Panc1 (cell line): Measurements from ENCODE around the gene PRKG1. TPM values are rescaled to one million over a fixed set of nuclear protein-coding genes. Genes with fewer than 3 reads are reported as not detected.

Source experiments
- ATAC-seq: fragments of 200-7000 bp; cut with Tn5 transposase; 2 replicates; pipeline ENCODE4 v1.9.1; 2020; ENCODE audit warnings: mild to moderate bottlenecking, moderate library complexity
- BruUV-seq: library from RNA; stranded (reverse); fragments of 400-500 nt; replicated peaks from 2 replicates; lab custom pipeline; 2021; lab: Mats Ljungman, UMichigan
- CTCF ChIA-PET: fragments of 300-600 bp; sonication (Branson Sonifier 250); formaldehyde crosslinking; loops from one replicate; lab custom pipeline; 2022; ENCODE audit warnings: antibody characterized with exemption; lab: Charles Lee
- POLR2A ChIA-PET: fragments of 300-600 bp; sonication (Branson Sonifier 250); formaldehyde crosslinking; loops from one replicate; lab custom pipeline; 2022; ENCODE audit warnings: antibody characterized with exemption; lab: Charles Lee
- DNase-seq: peaks from one replicate; pipeline ENCODE4 v3.0.0-alpha.2; 2010; ENCODE audit warnings: low read depth, low spot score
- H3K27ac ChIP-seq: 2 replicates; pipeline ENCODE4 v1.5.1; 2011; ENCODE audit warnings: mild to moderate bottlenecking, low read length, inconsistent platforms
- H3K27me3 ChIP-seq: fragments of 200-500 bp; sonication (Bioruptor generic); 2 replicates; pipeline ENCODE4 v1.6.0; 2014; ENCODE audit warnings: low read length, inconsistent platforms; ENCODE audit not compliant: control insufficient read depth, insufficient read depth
- H3K36me3 ChIP-seq: fragments of 200-500 bp; sonication (Bioruptor generic); 2 replicates; pipeline ENCODE4 v1.5.1; 2014; ENCODE audit warnings: inconsistent platforms, mild to moderate bottlenecking, low read length, moderate library complexity; ENCODE audit not compliant: control insufficient read depth, insufficient read depth
- H3K4me1 ChIP-seq: 2 replicates; pipeline ENCODE4 v1.5.1; 2011; ENCODE audit warnings: inconsistent platforms, mild to moderate bottlenecking, low read length, moderate library complexity; ENCODE audit not compliant: control insufficient read depth, insufficient read depth
- H3K4me3 ChIP-seq, 2 experiments: 2 replicates each; pipeline ENCODE4 v1.5.1; 2011 to 2012; ENCODE audit warnings: low read depth in 2 of 2, low read length in 2 of 2, mild to moderate bottlenecking in 2 of 2, inconsistent platforms in 1 of 2, moderate library complexity in 1 of 2
- H3K9me3 ChIP-seq: fragments of 200-500 bp; sonication (Bioruptor generic); 2 replicates; pipeline ENCODE4 v1.5.1; 2014; ENCODE audit warnings: low read depth, mild to moderate bottlenecking, inconsistent platforms, low read length, moderate library complexity; ENCODE audit not compliant: control insufficient read depth, insufficient read depth
- POLR2AphosphoS5 ChIP-seq: IDR thresholded peaks from 2 replicates; pipeline ENCODE4 v1.6.1; 2012; ENCODE audit warnings: mild to moderate bottlenecking, low read depth, low read length, moderate library complexity
- SIN3A ChIP-seq: IDR thresholded peaks from 2 replicates; pipeline ENCODE4 v1.6.1; 2012; ENCODE audit warnings: low read depth, mild to moderate bottlenecking, low read length, moderate library complexity, borderline replicate concordance; ENCODE audit not compliant: insufficient read depth
- TCF7L2 ChIP-seq: IDR thresholded peaks from 2 replicates; pipeline ENCODE4 v1.6.1; 2011; ENCODE audit warnings: mild to moderate bottlenecking, low read depth, low read length, inconsistent platforms
- in situ Hi-C: cut with HindIII; loops from 2 replicates; pipeline ENCODE4 v1.10.0; 2016; ENCODE audit warnings: low sequenced_read_pairs, low pct_unique_long_range_greater_than_20kb
- intact Hi-C: fragments of 100-400 bp; cut with micrococcal nuclease; formaldehyde crosslinking; loops from one replicate; pipeline ENCODE4 v1.10.0; 2022; ENCODE audit not compliant: unreplicated experiment
- total RNA-seq: library from RNA; stranded (reverse); gene quantifications from one replicate; pipeline ENCODE4 v1.2.1, GENCODE V29; 2021; ENCODE audit not compliant: unreplicated experiment
- TF ChIP-seq, protein P1 (sequence below): fragments of 450-650 bp; IDR thresholded peaks from 2 replicates; pipeline ENCODE4 v1.5.1; 2017; ENCODE audit warnings: mild to moderate bottlenecking
- TF ChIP-seq, protein P2 (sequence below), 2 experiments: IDR thresholded peaks; 2 replicates each; pipeline ENCODE4 v1.6.1; 2011 to 2012; ENCODE audit warnings: low read depth in 2 of 2, control low read depth in 1 of 2, low read length in 1 of 2, mild to moderate bottlenecking in 1 of 2, moderate library complexity in 1 of 2; ENCODE audit not compliant: insufficient read depth in 1 of 2

PRKG1 gene
- total RNA-seq, 1 experiment from 2014 or later, result 0.92 TPM

DNA sequence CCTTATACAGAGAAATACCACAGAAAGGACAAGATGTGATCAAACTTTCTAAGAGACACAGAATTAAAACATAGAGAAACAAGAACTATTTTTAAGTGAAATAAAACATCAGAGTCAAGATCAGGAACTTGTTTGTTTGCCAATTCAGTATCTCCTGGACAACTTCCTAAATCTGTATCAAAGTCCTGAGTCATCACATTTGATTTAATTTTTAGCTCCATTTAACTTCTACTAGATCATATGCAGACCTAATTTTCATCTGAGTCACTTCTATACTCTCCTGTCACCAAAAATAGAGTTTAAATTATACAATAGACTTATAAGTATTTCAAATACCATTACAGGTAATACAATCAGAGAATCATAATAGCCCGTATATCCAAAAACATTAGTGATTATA lies 268.1 kb downstream of the PRKG1 start:
- H3K27me3 ChIP-seq, result no peaks in the 10 kb centered on the region
- H3K9me3 ChIP-seq, result no peaks in the 10 kb centered on the region
- DNase-seq (no peak), ATAC-seq (no peak)
- H3K27ac ChIP-seq, result no peak overlapping the region
- H3K4me3 ChIP-seq, result no peak overlapping the region
- intact Hi-C loops (no loop called here), in situ Hi-C loops (no loop called here)
- no TSS peak for BruUV-seq
- H3K4me1 ChIP-seq, result no peaks in the 10 kb centered on the region
- POLR2A ChIA-PET, result no interaction called here
- H3K36me3 ChIP-seq, result no peaks in the 10 kb centered on the region
- CTCF ChIA-PET, result no interaction called here
- TF ChIP-seq TCF7L2, result no peak
- no peak for TF ChIP-seq SIN3A
- TF ChIP-seq, protein P1, sequence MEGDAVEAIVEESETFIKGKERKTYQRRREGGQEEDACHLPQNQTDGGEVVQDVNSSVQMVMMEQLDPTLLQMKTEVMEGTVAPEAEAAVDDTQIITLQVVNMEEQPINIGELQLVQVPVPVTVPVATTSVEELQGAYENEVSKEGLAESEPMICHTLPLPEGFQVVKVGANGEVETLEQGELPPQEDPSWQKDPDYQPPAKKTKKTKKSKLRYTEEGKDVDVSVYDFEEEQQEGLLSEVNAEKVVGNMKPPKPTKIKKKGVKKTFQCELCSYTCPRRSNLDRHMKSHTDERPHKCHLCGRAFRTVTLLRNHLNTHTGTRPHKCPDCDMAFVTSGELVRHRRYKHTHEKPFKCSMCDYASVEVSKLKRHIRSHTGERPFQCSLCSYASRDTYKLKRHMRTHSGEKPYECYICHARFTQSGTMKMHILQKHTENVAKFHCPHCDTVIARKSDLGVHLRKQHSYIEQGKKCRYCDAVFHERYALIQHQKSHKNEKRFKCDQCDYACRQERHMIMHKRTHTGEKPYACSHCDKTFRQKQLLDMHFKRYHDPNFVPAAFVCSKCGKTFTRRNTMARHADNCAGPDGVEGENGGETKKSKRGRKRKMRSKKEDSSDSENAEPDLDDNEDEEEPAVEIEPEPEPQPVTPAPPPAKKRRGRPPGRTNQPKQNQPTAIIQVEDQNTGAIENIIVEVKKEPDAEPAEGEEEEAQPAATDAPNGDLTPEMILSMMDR, result no peak
- TF ChIP-seq, protein P2, sequence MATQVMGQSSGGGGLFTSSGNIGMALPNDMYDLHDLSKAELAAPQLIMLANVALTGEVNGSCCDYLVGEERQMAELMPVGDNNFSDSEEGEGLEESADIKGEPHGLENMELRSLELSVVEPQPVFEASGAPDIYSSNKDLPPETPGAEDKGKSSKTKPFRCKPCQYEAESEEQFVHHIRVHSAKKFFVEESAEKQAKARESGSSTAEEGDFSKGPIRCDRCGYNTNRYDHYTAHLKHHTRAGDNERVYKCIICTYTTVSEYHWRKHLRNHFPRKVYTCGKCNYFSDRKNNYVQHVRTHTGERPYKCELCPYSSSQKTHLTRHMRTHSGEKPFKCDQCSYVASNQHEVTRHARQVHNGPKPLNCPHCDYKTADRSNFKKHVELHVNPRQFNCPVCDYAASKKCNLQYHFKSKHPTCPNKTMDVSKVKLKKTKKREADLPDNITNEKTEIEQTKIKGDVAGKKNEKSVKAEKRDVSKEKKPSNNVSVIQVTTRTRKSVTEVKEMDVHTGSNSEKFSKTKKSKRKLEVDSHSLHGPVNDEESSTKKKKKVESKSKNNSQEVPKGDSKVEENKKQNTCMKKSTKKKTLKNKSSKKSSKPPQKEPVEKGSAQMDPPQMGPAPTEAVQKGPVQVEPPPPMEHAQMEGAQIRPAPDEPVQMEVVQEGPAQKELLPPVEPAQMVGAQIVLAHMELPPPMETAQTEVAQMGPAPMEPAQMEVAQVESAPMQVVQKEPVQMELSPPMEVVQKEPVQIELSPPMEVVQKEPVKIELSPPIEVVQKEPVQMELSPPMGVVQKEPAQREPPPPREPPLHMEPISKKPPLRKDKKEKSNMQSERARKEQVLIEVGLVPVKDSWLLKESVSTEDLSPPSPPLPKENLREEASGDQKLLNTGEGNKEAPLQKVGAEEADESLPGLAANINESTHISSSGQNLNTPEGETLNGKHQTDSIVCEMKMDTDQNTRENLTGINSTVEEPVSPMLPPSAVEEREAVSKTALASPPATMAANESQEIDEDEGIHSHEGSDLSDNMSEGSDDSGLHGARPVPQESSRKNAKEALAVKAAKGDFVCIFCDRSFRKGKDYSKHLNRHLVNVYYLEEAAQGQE (IDR thresholded peaks at IDR 0.05; ENCODE audit: insufficient read depth in 1 of 2, low read depth in 2 of 2, low read length in 1 of 2), result no peak
- no peak for TF ChIP-seq POLR2AphosphoS5

GRCh38 chr10:51343391-51343790 lies 269.1 kb downstream of the PRKG1 start:
- BruUV-seq, result no TSS peak
- CTCF ChIA-PET, result no interaction called here
- no peak for ATAC-seq

More at GRCh38 chr10:51343391-51343790, 269.1 kb downstream of the PRKG1 start:
- intact Hi-C loops, result no loop called here
- Histone ChIP-seq H3K27me3 (no peaks in the 10 kb centered on the region), H3K27ac (no peak overlapping the region), H3K9me3 (no peaks in the 10 kb centered on the region), H3K4me1 (no peaks in the 10 kb centered on the region), H3K36me3 (no peaks in the 10 kb centered on the region), H3K4me3 (no peak overlapping the region)
- TF ChIP-seq, protein P2 (IDR thresholded peaks at IDR 0.05; ENCODE audit: insufficient read depth in 1 of 2, low read depth in 2 of 2, low read length in 1 of 2), result no peak
- TF ChIP-seq POLR2AphosphoS5, result no peak
- POLR2A ChIA-PET, result no interaction called here
- in situ Hi-C loops, result no loop called here
- no peak for DNase-seq
